Spleen (tissue), 11 donors: ENCODE results near the gene CNIH3. TPM values are rescaled to one million over a fixed set of nuclear protein-coding genes. Genes with fewer than 3 reads are reported as not detected.

Experiments
- DNase-seq: peaks from one replicate; pipeline ENCODE4 v3.0.0-alpha.2; 2020
- H3K27ac ChIP-seq, 8 donors: fragments of 200-600 bp; sonication (generic) in 7 of 8; 1 replicate in 4 of 8; 2 replicates in 4 of 8; pipeline versions ENCODE4 v1.5.0 to v1.8.0; 2016 to 2021; ENCODE audit warnings: inconsistent platforms in 4 of 8, mild to moderate bottlenecking in 4 of 8, moderate library complexity in 1 of 8
- H3K27me3 ChIP-seq, 7 donors: fragments of 200-600 bp; sonication (generic) in 6 of 7; replicated peaks in 1 of 7; 1 replicate in 4 of 7; 2 replicates in 3 of 7; pipeline versions ENCODE4 v1.5.0 to v1.8.0; 2016 to 2021; ENCODE audit warnings: inconsistent platforms in 3 of 7, mild to moderate bottlenecking in 1 of 7
- H3K36me3 ChIP-seq, 6 donors: fragments of 200-600 bp; sonication (generic) in 5 of 6; 1 replicate in 4 of 6; 2 replicates in 2 of 6; pipeline versions ENCODE4 v1.5.0 to v1.8.0; 2016 to 2021; ENCODE audit warnings: inconsistent platforms in 2 of 6
- H3K4me1 ChIP-seq, 6 donors: fragments of 200-600 bp; sonication (generic) in 5 of 6; 1 replicate in 3 of 6; 2 replicates in 3 of 6; pipeline versions ENCODE4 v1.5.0 to v1.8.0; 2016 to 2021; ENCODE audit warnings: inconsistent platforms in 3 of 6
- H3K4me3 ChIP-seq, 8 donors: fragments of 200-600 bp; sonication (generic) in 7 of 8; 1 replicate in 4 of 8; 2 replicates in 4 of 8; pipeline versions ENCODE4 v1.5.0 to v1.8.0; 2016 to 2021; ENCODE audit warnings: inconsistent platforms in 4 of 8, mild to moderate bottlenecking in 4 of 8, moderate library complexity in 2 of 8
- H3K9me3 ChIP-seq, 8 donors: fragments of 200-600 bp; sonication (generic) in 7 of 8; 1 replicate in 4 of 8; 2 replicates in 4 of 8; pipeline versions ENCODE4 v1.5.0 to v1.8.0; 2016 to 2021; ENCODE audit warnings: inconsistent platforms in 4 of 8
- POLR2A ChIP-seq, 3 donors: fragments of 450-650 bp; IDR thresholded peaks; one replicate each; pipeline ENCODE4 v1.5.1; 2017; ENCODE audit warnings: antibody characterized with exemption in 3 of 3, mild to moderate bottlenecking in 1 of 3
- POLR2AphosphoS5 ChIP-seq, 3 donors: sonication (generic); formaldehyde crosslinking; IDR thresholded peaks; one replicate each; pipeline ENCODE4 v1.5.1; 2017; ENCODE audit warnings: antibody characterized with exemption in 3 of 3
- WGBS, 5 donors: extraction: QIAGEN DNeasy Blood & Tissue Kit in 3 of 5; methylation state at CpG; one replicate each; pipeline versions ENCODE4 v1.1.5 to v1.1.7; 2013 to 2018; 5-methylcytosine and 5-hydroxymethylcytosine counted together
- intact Hi-C: fragments of 100-400 bp; cut with DNase I; formaldehyde crosslinking; loops from one replicate; pipeline ENCODE4 v1.15.0; 2023; ENCODE audit warnings: low total_unique reads
- polyA plus RNA-seq, 3 donors: library from polyadenylated mRNA; stranded (reverse); fragments of 200-250 nt; gene quantifications; one replicate each; pipeline ENCODE4 v1.2.1, GENCODE V29; 2013
- total RNA-seq, 7 donors: library from RNA; depleted of rRNA in 3 of 7; stranded (reverse); fragments of >200 nt in 3 of 7; fragmentation: NEBNext Ultra II Directional in 4 of 7; extraction: Animal tissue kit (Norgen Biotek cat#: 25700) in 4 of 7; gene quantifications; one replicate each; pipeline versions ENCODE4 v1.1.0 to v1.2.1, GENCODE V29; 2016 to 2021
- TF ChIP-seq, protein P1 (sequence below), 11 experiments: fragments of 200-600 bp in 7 of 11; fragments of 450-650 bp in 4 of 11; sonication (generic) in 4 of 11; IDR thresholded peaks in 8 of 11; conservative IDR thresholded peaks in 3 of 11; 1 replicate in 7 of 11; 2 replicates in 4 of 11; pipeline versions ENCODE4 v1.4.0 to v1.8.0; 2016 to 2021; ENCODE audit warnings: antibody characterized with exemption in 11 of 11, inconsistent platforms in 4 of 11, mild to moderate bottlenecking in 1 of 11
- donor health status: healthy with polysubstance abuse.
- donor health status: DM: no; HTN: no; CAD: no; lungs with moderate emphysema.
- donor health status: DM: no; HTN: no; CAD: no.
- donor health status: Bipolar disorder and iron deficiency.
- donor health status: healthy.
- donor health status: DM: no; HTN: no; CAD: no.
- donor health status: DM: yes; HTN: yes; CAD: no.

Gene CNIH3
- total and polyA plus RNA-seq, 10 donors = 0.68 to 4.1 (median 2.0) TPM

DNA sequence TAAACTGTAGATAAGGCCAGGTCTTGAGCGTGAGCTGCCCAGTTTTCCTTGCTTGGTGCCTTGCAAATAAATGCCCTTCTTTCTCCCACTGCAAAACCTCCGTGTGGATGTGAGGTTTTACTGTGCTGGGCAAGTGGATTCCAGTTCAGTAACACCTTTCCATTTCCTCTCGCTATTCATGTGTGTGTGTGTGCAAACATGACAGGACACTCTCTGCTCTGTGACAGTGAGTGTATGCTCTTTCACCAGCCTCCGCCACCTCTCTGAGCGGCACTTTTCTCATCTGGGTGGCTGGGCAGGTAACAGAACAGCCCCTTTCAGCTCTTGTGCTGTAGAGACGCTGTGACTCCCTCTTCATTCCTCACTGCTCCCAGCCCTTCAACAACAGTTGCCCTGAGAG lies 23.9 kb downstream of the CNIH3 start:
- no peak overlapping the region for H3K27ac ChIP-seq
- no peak for DNase-seq
- H3K4me1 ChIP-seq = peaks cover 0 to 6% (median 0%) of the 10 kb centered on the region in 6 donors
- peaks cover 0 to 24% (median 0%) of the 10 kb centered on the region in 7 donors for H3K27me3 ChIP-seq
- intact Hi-C loops = no loop called here
- TF ChIP-seq, protein P1, sequence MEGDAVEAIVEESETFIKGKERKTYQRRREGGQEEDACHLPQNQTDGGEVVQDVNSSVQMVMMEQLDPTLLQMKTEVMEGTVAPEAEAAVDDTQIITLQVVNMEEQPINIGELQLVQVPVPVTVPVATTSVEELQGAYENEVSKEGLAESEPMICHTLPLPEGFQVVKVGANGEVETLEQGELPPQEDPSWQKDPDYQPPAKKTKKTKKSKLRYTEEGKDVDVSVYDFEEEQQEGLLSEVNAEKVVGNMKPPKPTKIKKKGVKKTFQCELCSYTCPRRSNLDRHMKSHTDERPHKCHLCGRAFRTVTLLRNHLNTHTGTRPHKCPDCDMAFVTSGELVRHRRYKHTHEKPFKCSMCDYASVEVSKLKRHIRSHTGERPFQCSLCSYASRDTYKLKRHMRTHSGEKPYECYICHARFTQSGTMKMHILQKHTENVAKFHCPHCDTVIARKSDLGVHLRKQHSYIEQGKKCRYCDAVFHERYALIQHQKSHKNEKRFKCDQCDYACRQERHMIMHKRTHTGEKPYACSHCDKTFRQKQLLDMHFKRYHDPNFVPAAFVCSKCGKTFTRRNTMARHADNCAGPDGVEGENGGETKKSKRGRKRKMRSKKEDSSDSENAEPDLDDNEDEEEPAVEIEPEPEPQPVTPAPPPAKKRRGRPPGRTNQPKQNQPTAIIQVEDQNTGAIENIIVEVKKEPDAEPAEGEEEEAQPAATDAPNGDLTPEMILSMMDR (IDR thresholded peaks at IDR 0.05 in 8 of 11, conservative IDR thresholded peaks at IDR 0.05 in 3 of 11) = no peak
- TF ChIP-seq POLR2AphosphoS5 (IDR thresholded peaks at IDR 0.05) (no peak), POLR2A (IDR thresholded peaks at IDR 0.05) (no peak)
- no peaks in the 10 kb centered on the region for H3K36me3 ChIP-seq
- 81 to 89% (median 85%) methylated on average over 6 of the region's 6 CpGs for WGBS, 5 donors
- H3K4me3 ChIP-seq = no peak overlapping the region
- H3K9me3 ChIP-seq = no peaks in the 10 kb centered on the region

DNA sequence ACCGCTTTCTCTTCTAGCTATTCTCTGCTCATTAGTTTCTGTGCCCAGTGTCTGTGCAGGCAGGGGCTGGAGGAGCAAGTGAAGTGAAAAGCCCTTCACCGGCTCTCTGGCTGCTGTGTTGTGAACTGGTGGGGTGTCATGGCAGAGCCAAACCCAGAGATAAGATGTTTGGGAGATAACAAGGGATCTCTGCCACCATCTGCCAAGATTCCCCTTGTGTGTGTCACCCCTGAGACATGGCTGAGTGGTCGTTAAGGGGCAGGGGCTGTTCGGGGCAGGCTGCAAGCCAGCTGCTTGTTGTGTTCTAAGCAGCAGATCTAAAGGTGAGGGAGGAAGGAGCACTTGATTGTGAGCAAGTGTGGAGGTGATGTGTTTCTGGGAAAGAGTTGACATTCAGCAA lies 24.5 kb downstream of the CNIH3 start:
- Histone ChIP-seq H3K9me3 (no peaks in the 10 kb centered on the region), H3K4me3 (no peak overlapping the region), H3K36me3 (no peaks in the 10 kb centered on the region), H3K27me3 (peaks cover 0 to 24% (median 0%) of the 10 kb centered on the region in 7 donors), H3K4me1 (peaks cover 0 to 6% (median 0%) of the 10 kb centered on the region in 6 donors), H3K27ac (no peak overlapping the region)
- TF ChIP-seq POLR2A (IDR thresholded peaks at IDR 0.05) (no peak), POLR2AphosphoS5 (IDR thresholded peaks at IDR 0.05) (no peak)
- TF ChIP-seq, protein P1 (IDR thresholded peaks at IDR 0.05 in 8 of 11, conservative IDR thresholded peaks at IDR 0.05 in 3 of 11) = no peak
- intact Hi-C loops = no loop called here
- no peak for DNase-seq
- 54 to 74% (median 60%) methylated on average over 4 of the region's 4 CpGs for WGBS, 5 donors

DNA sequence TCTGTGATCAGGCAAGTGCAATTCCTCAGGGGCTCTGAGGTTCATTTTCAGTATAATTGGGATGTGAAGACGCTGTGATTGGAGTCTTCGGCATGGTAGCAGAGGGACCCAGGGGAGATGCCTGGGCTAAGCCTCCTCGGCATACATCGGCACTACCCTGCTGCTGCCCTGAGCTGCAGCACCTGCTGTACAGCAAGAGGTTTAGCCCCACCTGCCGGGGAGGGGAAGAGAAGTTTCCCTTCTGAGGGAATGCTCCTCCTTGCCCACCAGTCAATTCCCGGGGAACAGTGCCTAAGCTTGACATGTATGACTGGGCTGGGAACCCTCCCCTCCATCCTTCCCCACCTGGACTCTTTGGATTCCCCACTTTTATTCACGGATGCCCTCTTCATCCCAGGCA lies 24.9 kb downstream of the CNIH3 start:
- H3K27me3 ChIP-seq = peaks cover 0 to 24% (median 0%) of the 10 kb centered on the region in 7 donors
- TF ChIP-seq POLR2AphosphoS5 (IDR thresholded peaks at IDR 0.05) = no peak
- no peak for TF ChIP-seq POLR2A (IDR thresholded peaks at IDR 0.05)
- TF ChIP-seq, protein P1 (IDR thresholded peaks at IDR 0.05 in 8 of 11, conservative IDR thresholded peaks at IDR 0.05 in 3 of 11) = no peak
- no peak overlapping the region for H3K27ac ChIP-seq
- H3K4me3 ChIP-seq = no peak overlapping the region
- no peaks in the 10 kb centered on the region for H3K9me3 ChIP-seq
- peaks cover 0 to 6% (median 0%) of the 10 kb centered on the region in 6 donors for H3K4me1 ChIP-seq
- 67 to 80% (median 68%) methylated on average over 7 of the region's 7 CpGs for WGBS, 5 donors
- no peaks in the 10 kb centered on the region for H3K36me3 ChIP-seq
- intact Hi-C loops = no loop called here
- DNase-seq = no peak

- no peaks in the 10 kb centered on the region for H3K36me3 ChIP-seq
- intact Hi-C loops = no loop called here
- no peak overlapping the region for H3K27ac ChIP-seq
- H3K9me3 ChIP-seq = no peaks in the 10 kb centered on the region
- peaks cover 0 to 6% (median 0%) of the 10 kb centered on the region in 6 donors for H3K4me1 ChIP-seq
- TF ChIP-seq, protein P1 (IDR thresholded peaks at IDR 0.05 in 8 of 11, conservative IDR thresholded peaks at IDR 0.05 in 3 of 11) = no peak
- TF ChIP-seq POLR2AphosphoS5 (IDR thresholded peaks at IDR 0.05) = no peak
- no peak for TF ChIP-seq POLR2A (IDR thresholded peaks at IDR 0.05)
- H3K4me3 ChIP-seq = no peak overlapping the region
- 68 to 85% (median 79%) methylated on average over 5 of the region's 5 CpGs for WGBS, 5 donors
- no peak for DNase-seq
- peaks cover 0 to 17% (median 0%) of the 10 kb centered on the region in 7 donors for H3K27me3 ChIP-seq
Observed at GRCh38 chr1:224643653-224644052, 27.5 kb downstream of the CNIH3 start.
